Effector memory CD4-positive, alpha-beta T cell (primary cell): ENCODE results near the gene PRAC2.

ENCODE experiments used
- DNase-seq, 3 donors: peaks; one replicate each; pipeline ENCODE4 v3.0.0-alpha.2; 2020
- H3K27ac ChIP-seq: 2 replicates; pipeline ENCODE4 v1.7.0; 2013; ENCODE audit warnings: mild to moderate bottlenecking, low read length, moderate library complexity; ENCODE audit not compliant: insufficient read depth, poor library complexity, severe bottlenecking
- H3K27me3 ChIP-seq: replicated peaks from 2 replicates; pipeline ENCODE4 v1.7.0; 2013; ENCODE audit warnings: mild to moderate bottlenecking, low read length; ENCODE audit not compliant: insufficient read depth, control insufficient read depth, poor library complexity, severe bottlenecking
- H3K36me3 ChIP-seq: 2 replicates; pipeline ENCODE4 v1.7.0; 2013; ENCODE audit warnings: mild to moderate bottlenecking, low read length, moderate library complexity; ENCODE audit not compliant: control insufficient read depth, insufficient read depth
- H3K4me1 ChIP-seq: 2 replicates; pipeline ENCODE4 v1.7.0; 2013; ENCODE audit warnings: low read length, mild to moderate bottlenecking; ENCODE audit not compliant: control insufficient read depth, insufficient read depth, poor library complexity, severe bottlenecking
- H3K4me3 ChIP-seq: 2 replicates; pipeline ENCODE4 v1.7.0; 2013; ENCODE audit warnings: low read length, low read depth, mild to moderate bottlenecking; ENCODE audit not compliant: insufficient read depth, poor library complexity, severe bottlenecking
- H3K9me3 ChIP-seq: 2 replicates; pipeline ENCODE4 v1.7.0; 2013; ENCODE audit warnings: mild to moderate bottlenecking, low read length, moderate library complexity; ENCODE audit not compliant: control insufficient read depth

PRAC2 gene

GRCh38 chr17:48748718-48749566 lies 26.0 kb downstream of the PRAC2 start:
- Histone ChIP-seq H3K4me1 (peaks cover 7% of the 10 kb centered on the region), H3K36me3 (no peaks in the 10 kb centered on the region), H3K27ac (no peak overlapping the region), H3K27me3 (peaks cover 92% of the 10 kb centered on the region), H3K9me3 (no peaks in the 10 kb centered on the region), H3K4me3 (no peak overlapping the region)
- no peak for DNase-seq

- H3K36me3 ChIP-seq, result no peaks in the 10 kb centered on the region
- no peak overlapping the region for H3K4me3 ChIP-seq
- no peak overlapping the region for H3K27ac ChIP-seq
- DNase-seq, result no peak
- H3K27me3 ChIP-seq, result peaks cover 99% of the 10 kb centered on the region
- no peaks in the 10 kb centered on the region for H3K9me3 ChIP-seq
- peaks cover 17% of the 10 kb centered on the region for H3K4me1 ChIP-seq
These were observed 26.9 kb downstream of the PRAC2 start for GRCh38 chr17:48749621-48750553.

GRCh38 chr17:48751172-48751571 lies 28.2 kb downstream of the PRAC2 start:
- H3K4me1 ChIP-seq, result peaks cover 17% of the 10 kb centered on the region
- H3K27ac ChIP-seq, result no peak overlapping the region
- H3K9me3 ChIP-seq, result no peaks in the 10 kb centered on the region
- DNase-seq, result no peak
- peaks cover 94% of the 10 kb centered on the region for H3K27me3 ChIP-seq
- no peak overlapping the region for H3K4me3 ChIP-seq
- no peaks in the 10 kb centered on the region for H3K36me3 ChIP-seq

DNA sequence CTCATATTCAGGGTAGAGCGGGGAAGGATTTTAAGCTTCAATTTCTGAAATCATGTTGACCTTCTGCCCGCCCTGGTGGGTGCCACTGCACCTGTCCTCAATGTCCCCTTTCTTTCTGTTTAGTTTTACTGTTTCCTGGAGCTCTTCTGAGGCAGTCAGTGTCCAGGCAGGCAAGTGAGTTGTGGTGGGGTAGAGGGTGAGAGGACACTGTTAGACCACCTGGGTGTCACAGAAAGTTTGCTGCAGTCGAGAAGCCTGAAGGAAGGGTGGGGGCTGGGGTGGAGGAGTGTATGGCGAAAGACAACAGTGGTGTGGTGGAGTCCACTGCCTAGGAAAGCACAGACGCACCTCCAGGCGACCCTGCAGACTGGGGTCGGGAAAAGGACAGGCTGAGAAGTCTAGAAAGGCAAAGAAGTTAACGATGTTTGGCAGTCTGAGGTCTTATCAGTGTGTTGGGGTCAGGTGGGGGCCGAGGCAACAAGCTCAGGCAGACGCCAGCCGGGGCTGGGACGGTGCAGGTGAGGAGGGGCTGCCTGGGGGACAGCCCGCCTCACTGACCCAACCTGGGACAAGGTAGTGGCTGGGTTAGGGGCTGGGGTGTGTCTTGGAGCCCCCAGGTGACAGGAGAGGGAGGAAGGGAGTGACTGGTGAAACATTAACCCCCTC lies 28.9 kb downstream of the PRAC2 start:
- no peaks in the 10 kb centered on the region for H3K36me3 ChIP-seq
- no peak overlapping the region for H3K27ac ChIP-seq
- no peak overlapping the region for H3K4me3 ChIP-seq
- no peak for DNase-seq
- H3K9me3 ChIP-seq, result no peaks in the 10 kb centered on the region
- H3K27me3 ChIP-seq, result peaks cover 87% of the 10 kb centered on the region
- peaks cover 14% of the 10 kb centered on the region for H3K4me1 ChIP-seq

DNA sequence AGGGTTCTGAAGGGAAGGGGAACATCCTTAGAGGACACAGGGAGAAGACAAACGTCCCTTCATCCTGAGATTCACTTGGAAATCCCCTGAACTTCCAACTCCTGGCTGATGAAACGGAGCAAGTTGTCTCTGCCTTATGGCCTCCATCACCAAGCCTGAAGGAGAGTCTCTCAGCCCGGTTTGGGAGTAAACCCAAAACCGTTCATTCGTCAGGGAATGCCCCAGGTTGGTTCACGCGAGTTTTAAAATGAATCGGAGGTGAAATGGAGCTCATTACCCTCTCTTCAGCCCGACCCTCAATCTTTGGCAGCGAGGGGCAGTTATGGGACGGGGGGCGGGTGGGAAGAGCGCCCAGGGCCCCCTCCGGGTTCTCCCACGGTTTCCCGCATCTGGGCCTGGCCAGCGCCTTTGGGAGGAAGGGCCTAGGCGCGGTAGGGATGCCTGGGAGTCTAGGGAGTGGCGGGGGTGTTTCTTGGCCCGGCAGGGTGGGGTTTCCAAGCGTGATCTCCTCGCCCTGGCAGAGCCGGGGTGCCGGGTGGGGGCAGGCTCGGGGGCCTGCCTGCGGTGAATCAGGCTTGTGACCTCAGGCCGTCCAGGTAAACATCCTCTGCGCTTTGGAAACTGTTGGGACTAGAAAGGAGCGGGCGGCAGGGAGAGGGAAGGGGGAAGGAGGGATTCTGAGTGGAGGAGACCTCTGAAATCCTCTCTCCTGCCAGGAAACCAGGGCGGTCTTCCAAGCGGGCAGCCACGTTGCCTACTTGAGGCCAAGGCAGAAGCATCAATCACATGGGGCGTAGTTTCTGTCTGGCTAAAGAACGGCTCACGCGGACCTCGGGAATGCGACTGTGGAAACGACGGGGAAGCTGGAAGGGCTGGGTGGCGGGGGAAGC lies 29.7 kb downstream of the PRAC2 start:
- H3K36me3 ChIP-seq, result no peaks in the 10 kb centered on the region
- no peak for DNase-seq
- no peak overlapping the region for H3K4me3 ChIP-seq
- no peaks in the 10 kb centered on the region for H3K9me3 ChIP-seq
- peaks cover 12% of the 10 kb centered on the region for H3K4me1 ChIP-seq
- no peak overlapping the region for H3K27ac ChIP-seq
- H3K27me3 ChIP-seq, result peaks cover 84% of the 10 kb centered on the region

- no peaks in the 10 kb centered on the region for H3K36me3 ChIP-seq
- H3K9me3 ChIP-seq, result no peaks in the 10 kb centered on the region
- no peak for DNase-seq
- no peak overlapping the region for H3K4me3 ChIP-seq
- peaks cover 71% of the 10 kb centered on the region for H3K27me3 ChIP-seq
- no peak overlapping the region for H3K27ac ChIP-seq
- H3K4me1 ChIP-seq, result peaks cover 12% of the 10 kb centered on the region
These were observed 31.0 kb downstream of the PRAC2 start for GRCh38 chr17:48753794-48754499.

DNA sequence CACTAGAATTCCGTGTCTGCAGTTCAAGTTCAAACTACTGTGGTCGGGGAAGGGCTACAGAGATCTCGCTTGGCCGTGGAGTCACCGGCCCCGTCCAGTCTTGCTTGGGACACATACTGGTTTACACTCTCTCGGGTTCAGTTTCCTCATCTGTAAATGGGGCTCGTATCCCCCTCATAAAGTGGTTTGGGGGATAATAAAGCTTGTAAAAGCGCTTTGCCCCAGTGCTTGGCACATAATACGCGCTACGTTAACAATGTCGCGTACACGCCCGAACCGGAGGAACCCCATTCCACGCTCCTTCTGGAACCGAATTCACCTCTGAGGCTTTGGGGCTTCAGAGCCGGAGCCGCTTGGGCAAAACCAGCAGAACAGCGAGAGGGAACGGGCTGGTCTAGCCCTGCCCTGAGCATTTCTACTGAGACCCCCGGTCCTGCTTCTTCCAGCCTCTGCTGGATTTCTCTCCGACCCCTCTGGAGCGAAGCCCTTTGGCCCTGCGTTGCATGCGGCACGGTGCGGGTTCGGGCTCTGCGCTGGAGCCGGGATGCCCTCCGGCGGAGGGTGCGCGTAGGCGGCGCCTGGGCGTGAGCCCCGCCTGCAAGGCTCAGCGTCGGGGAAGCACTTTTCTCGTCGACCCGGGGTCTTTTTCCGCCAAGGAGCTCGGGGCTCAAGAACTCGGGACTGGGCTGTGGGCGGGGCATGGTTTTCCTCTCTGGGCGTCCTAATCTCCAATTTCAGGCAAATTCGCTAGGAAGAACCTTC lies 31.7 kb downstream of the PRAC2 start:
- peaks cover 12% of the 10 kb centered on the region for H3K4me1 ChIP-seq
- no peak for DNase-seq
- H3K9me3 ChIP-seq, result no peaks in the 10 kb centered on the region
- H3K36me3 ChIP-seq, result no peaks in the 10 kb centered on the region
- peaks cover 64% of the 10 kb centered on the region for H3K27me3 ChIP-seq
- H3K27ac ChIP-seq, result no peak overlapping the region
- H3K4me3 ChIP-seq, result no peak overlapping the region

- Histone ChIP-seq H3K27me3 (peaks cover 58% of the 10 kb centered on the region), H3K9me3 (no peaks in the 10 kb centered on the region), H3K4me1 (peaks cover 12% of the 10 kb centered on the region), H3K4me3 (no peak overlapping the region), H3K36me3 (no peaks in the 10 kb centered on the region), H3K27ac (no peak overlapping the region)
- no peak for DNase-seq
These were observed 32.4 kb downstream of the PRAC2 start for GRCh38 chr17:48755356-48755755.
